Effector CD8-positive, alpha-beta T cell (primary cell): ENCODE measurements around the gene OR5B3.
"Not testable (repeated sequence)": the region's sequence is repeated elsewhere in the genome, so short reads cannot be mapped to it uniquely, and the experiment has no call there.

Source experiments
- DNase-seq: peaks from one replicate; lab custom pipeline; 2025; lab: John Stamatoyannopoulos, UW
- total RNA-seq, 4 experiments: gene quantifications; one replicate each; lab custom pipeline; 2026; lab: John Stamatoyannopoulos, UW

OR5B3 gene
- 0 reads per million in 4 experiments for total RNA-seq

DNA sequence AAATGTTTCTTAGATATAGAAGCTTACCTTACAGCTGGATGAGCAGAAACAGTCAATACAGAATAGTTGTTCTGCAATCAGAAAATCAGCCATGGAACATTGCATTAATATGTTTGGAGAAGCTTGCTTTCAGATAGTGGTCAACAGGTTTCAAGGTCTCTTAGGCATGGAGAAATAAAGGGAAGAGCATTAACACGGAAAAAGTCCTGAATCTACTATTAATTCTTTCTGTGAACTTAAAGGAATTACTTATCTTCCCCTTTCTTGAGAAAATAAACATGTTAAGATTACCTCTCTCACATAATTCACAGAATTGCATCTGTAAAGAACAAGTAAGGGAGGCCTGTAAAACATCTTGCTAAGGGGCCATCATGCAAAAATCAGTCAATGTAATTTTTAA lies at the start of gene OR5B3:
OR5B3 (minus strand) TSS at position 101 of the 400 bp plus-strand sequence. CDS start 3,465 bp downstream, outside the sequence.
- DNase-seq = no peak

- DNase-seq = no peak
Observed at GRCh38 chr11:58451585-58451984, 44.9 kb upstream of the OR5B3 start.

- no peak for DNase-seq
Observed at GRCh38 chr11:58446294-58446693, 39.6 kb upstream of the OR5B3 start.

- DNase-seq = no peak
Observed at GRCh38 chr11:58444300-58444699, 37.6 kb upstream of the OR5B3 start.

GRCh38 chr11:58442136-58442535 lies 35.5 kb upstream of the OR5B3 start, which contains the start of gene OR5B12:
OR5B12 (minus strand) TSS chr11:58442236; CDS start chr11:58440151, 2,085 bp downstream.
- no peak for DNase-seq

DNA sequence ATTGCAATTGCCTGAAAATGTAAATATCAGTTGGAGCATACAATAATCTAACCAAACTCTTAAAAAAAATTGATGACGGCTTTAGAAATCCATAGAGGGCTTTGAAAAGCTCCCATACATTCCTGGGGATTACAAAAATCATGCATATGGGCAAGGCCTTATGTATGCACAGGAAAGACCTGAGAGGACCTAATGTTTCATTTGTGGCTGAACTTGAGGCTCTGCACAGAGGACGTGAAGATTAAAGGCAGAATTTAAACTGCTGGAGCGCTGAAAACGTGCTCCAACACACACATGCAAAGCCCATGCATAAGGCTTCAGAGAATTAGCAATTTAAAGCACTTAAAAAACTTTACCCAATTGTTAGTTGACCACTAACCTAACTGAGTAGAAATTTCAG lies 31.8 kb upstream of the OR5B3 start:
- DNase-seq = no peak

- DNase-seq = no peak
Observed at GRCh38 chr11:58434217-58434616, 27.5 kb upstream of the OR5B3 start.

GRCh38 chr11:58433638-58434203 lies 27.0 kb upstream of the OR5B3 start:
- no peak for DNase-seq

DNA sequence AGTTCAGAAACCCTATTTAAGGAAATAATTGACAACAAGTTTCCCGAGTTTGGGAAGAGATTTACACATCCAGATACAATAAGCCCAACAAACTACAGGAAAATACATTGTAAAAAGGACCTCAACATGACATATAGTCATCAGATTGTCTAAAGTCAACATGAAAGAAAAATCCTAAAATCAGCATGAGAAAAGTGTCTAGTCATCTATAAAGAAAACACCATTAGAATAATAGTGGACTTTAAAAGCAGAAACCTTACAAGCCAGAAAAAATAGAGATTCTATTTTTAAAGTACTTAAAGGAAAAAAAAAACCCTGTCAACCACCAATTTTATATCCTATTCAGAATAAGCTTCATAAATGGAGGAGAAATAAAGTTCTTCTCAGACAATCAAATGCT lies 22.6 kb upstream of the OR5B3 start:
- DNase-seq = no peak

GRCh38 chr11:58428021-58428420 lies 21.3 kb upstream of the OR5B3 start, which contains the start of gene OR5B2:
OR5B2 (minus strand) TSS chr11:58428121; CDS start chr11:58423261, 4,860 bp downstream.
- no peak for DNase-seq

- not testable (repeated sequence) for DNase-seq
Observed at GRCh38 chr11:58399622-58400021, 7.1 kb downstream of the OR5B3 start.

GRCh38 chr11:58395581-58395980 lies 11.1 kb downstream of the OR5B3 start:
- DNase-seq = no peak

DNA sequence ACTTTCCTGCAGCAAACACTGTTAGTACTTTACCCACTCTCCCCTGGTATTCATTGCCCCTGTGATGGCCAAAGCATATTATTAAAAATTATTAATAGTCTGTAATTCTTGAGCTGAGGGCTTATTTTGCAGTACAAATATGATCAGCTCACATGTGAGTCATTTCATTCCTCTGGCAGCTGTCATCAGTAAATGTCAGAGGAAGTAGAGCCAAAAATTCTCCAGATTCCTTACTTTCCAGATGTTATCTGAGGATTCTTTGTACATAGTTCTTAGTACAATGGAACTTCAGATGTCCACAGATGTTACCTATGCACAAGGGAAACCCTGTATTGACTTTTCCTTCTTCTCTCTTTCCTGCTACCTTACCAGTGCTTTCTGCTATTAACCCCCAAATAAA lies 12.5 kb downstream of the OR5B3 start:
- DNase-seq = no peak

DNA sequence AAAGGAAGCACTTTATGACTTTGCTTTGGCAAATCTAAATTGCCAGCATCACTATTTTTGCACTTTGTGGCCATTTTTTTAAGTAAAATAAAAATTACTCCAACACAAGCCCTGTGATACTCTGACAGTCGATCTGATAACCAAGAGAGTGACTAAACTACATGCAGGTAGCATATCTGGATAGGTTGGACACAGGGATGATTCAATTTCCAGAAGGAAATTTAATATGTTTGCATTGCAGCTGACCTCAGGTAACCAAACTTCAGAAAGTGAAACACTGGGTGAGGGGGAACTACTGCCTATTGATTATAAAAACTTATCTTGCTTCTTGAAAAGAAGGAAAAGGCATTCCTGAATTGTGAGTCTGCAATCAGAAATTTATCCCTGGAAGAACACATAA lies 13.9 kb downstream of the OR5B3 start:
- no peak for DNase-seq

DNA sequence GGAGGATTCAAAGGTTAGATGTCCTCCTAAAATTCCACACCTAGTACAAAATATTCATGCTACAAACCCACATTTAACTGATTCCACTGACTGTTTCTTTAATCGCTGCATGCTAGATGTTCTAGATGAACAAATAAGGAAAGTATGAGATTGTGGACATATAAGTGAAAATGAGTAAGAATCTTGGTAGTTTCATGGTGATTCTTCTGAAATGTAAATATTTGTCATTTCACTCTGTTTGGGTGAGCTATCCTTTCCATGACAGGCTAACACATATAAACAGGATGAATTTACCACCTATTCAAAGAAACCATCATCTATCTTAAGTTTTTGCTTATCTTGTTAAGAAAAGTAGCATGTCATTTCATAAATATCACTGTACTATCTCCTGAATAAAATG lies 14.8 kb downstream of the OR5B3 start:
- no peak for DNase-seq

DNA sequence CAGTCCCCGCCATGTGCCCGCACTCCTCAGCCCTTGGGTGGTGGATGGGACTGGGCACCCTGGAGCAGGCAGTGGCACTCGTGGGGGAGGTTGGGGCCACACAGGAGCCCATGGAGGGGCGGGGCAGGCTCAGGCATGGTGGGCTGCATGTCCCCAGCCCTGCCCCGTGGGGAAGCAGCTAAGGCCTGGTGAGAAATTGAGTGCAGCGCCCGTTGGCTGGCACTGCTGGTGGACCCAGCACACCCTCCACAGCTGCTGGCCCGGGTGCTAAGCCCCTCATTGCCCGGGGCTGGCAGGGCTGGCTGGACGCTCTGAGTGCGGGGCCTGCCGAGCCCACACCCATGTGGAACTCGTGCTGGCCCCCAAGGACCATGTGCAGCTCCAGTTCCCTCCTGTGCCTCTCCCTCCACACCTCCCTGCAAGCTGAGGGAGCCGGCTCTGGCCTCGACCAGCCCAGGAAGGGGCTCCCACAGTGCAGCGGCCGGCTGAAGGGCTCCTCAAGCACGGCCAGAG lies 16.1 kb downstream of the OR5B3 start:
- DNase-seq = no peak

DNA sequence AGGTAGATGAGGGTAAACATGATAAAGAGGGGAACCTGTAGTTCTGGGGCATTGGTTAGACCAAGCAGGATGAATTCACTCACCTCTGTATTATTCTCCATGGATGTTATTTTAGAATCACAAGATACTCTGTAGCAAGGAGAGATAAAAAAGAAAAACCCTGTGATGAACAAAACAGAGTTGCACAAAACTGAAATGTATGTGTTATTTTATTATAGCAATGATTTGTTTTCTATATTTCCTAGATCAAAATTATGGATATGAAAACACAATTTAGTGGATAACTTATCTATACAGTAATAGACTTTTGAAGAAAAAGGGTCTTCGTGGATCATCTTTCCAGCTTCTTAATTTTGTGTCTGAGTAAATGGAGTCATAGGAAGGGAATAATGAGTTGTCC lies 47.7 kb downstream of the OR5B3 start, which contains the start of gene OR5B17:
OR5B17 (minus strand) TSS at position 101 of the 400 bp plus-strand sequence; CDS start at position 101, 0 bp downstream.
- no peak for DNase-seq

- DNase-seq = no peak
Observed at GRCh38 chr11:58354727-58355126, 51.9 kb downstream of the OR5B3 start.
